ENCODE measurements around the gene MAP3K7. TPM values are rescaled to one million over a fixed set of nuclear protein-coding genes. Genes with fewer than 3 reads are reported as not detected.

The MAP3K7 gene
- total and polyA plus RNA-seq, 2 experiments from 2014 or later: 32.9 to 36.9 TPM

DNA sequence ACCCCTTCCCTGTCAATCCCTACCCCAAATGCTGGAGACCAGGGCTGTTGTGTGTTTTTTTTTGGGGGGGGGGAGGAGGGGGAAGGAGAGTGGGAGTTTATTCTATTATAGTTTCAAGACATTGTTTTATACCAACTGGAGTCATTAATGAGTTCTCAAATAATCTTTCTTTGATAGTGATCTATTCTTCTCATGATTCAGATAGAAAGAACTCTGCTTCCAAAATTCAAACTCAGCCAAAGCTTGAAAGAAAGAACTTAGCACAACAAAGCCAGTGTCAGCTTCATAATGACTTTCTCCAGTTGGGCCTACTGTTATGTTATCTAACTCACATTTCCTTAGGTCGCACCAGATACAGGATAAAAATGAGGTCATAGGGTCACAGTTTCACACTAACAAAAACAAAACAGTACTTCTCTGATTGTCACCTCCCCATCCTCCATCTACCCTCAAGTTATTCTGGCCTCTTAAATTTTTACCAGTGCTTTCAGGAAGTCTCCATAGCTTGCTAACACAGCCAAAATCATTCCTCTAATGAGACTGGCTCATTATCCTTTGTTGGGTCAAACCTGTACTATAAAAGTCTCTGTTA is 19.0 kb upstream of the MAP3K7 start:
- in situ Hi-C loops (cut with MboI): no loop called here
- 21 to 30% methylated on average over 1 of the region's 1 CpG for WGBS, 2 experiments (ENCODE audit: low coverage in 1 of 2, low lambda C conversion rate in 2 of 2, missing lambda C conversion rate in 2 of 2)
- no peak for DNase-seq
- no peaks in the 10 kb centered on the region for H3K79me2 ChIP-seq (ENCODE audit: insufficient read depth)
- H3K4me3 ChIP-seq: no peak overlapping the region
- no peaks in the 10 kb centered on the region for H3K36me3 ChIP-seq (ENCODE audit: low read depth)
- H4K20me1 ChIP-seq (ENCODE audit: insufficient read depth): no peaks in the 10 kb centered on the region
- H3F3A ChIP-seq (ENCODE audit: insufficient read depth): peaks cover 9% of the 10 kb centered on the region; the same call in 1 of the 2 replicates
- H3K9ac ChIP-seq: no peak overlapping the region
- no peak overlapping the region for H2AFZ ChIP-seq
- H3K4me2 ChIP-seq (ENCODE audit: unreplicated experiment): no peak overlapping the region
- peaks cover 24% of the 10 kb centered on the region for H3K27me3 ChIP-seq (replicated peaks; ENCODE audit: insufficient read depth)
- no peaks in the 10 kb centered on the region for H3K9me2 ChIP-seq (ENCODE audit: insufficient read depth)
- no peaks in the 10 kb centered on the region for H3K9me3 ChIP-seq (ENCODE audit: low read depth)
- no peaks in the 10 kb centered on the region for H3K4me1 ChIP-seq (ENCODE audit: insufficient read depth)
- TF ChIP-seq EZH2 (IDR thresholded peaks at IDR 0.05; ENCODE audit: insufficient read depth, poor library complexity, severe bottlenecking) (no peak), EZH2phosphoT487 (IDR thresholded peaks at IDR 0.05; ENCODE audit: insufficient read depth, low read depth) (no peak)
- H3K27ac ChIP-seq: no peak overlapping the region

DNA sequence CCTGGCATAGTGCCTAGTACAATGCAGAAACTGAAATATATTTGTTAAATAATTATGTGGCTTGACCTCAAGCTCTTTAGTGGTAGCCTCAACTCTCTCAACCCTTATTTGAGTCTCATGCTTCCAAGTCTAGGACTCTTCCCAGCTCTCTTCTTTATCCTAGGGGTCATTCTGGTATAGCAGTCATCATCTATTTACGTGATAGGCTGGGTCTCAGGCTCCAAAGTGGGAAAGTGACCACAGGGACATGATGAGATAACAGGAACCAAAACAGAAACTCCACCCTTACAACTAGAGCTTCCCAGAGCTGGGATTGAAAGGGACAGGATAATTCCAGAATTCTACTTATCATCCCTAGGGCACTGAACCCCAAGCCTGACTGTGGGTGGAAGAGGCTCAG is 17.7 kb upstream of the MAP3K7 start:
- no peak overlapping the region for H3K4me2 ChIP-seq (ENCODE audit: unreplicated experiment)
- H3K4me1 ChIP-seq (ENCODE audit: insufficient read depth): no peaks in the 10 kb centered on the region
- H3K9me3 ChIP-seq (ENCODE audit: low read depth): no peaks in the 10 kb centered on the region
- in situ Hi-C loops (cut with MboI): no loop called here
- H3K9me2 ChIP-seq (ENCODE audit: insufficient read depth): no peaks in the 10 kb centered on the region
- H3K27me3 ChIP-seq (replicated peaks; ENCODE audit: insufficient read depth): peaks cover 24% of the 10 kb centered on the region
- H3K9ac ChIP-seq: no peak overlapping the region
- H2AFZ ChIP-seq: no peak overlapping the region
- H3K27ac ChIP-seq: no peak overlapping the region
- no peaks in the 10 kb centered on the region for H4K20me1 ChIP-seq (ENCODE audit: insufficient read depth)
- no peaks in the 10 kb centered on the region for H3K36me3 ChIP-seq (ENCODE audit: low read depth)
- H3F3A ChIP-seq (ENCODE audit: insufficient read depth): no peaks in the 10 kb centered on the region
- no peak overlapping the region for H3K4me3 ChIP-seq
- DNase-seq: no peak
- 0 to 8% methylated on average over 1 of the region's 1 CpG for WGBS, 2 experiments (ENCODE audit: low coverage in 1 of 2, low lambda C conversion rate in 2 of 2, missing lambda C conversion rate in 2 of 2)
- H3K79me2 ChIP-seq (ENCODE audit: insufficient read depth): no peaks in the 10 kb centered on the region
- TF ChIP-seq EZH2 (IDR thresholded peaks at IDR 0.05; ENCODE audit: insufficient read depth, poor library complexity, severe bottlenecking) (no peak), EZH2phosphoT487 (IDR thresholded peaks at IDR 0.05; ENCODE audit: insufficient read depth, low read depth) (no peak)

GRCh38 chr6:90599151-90599550 is 12.3 kb upstream of the MAP3K7 start:
- in situ Hi-C loops (cut with MboI): no loop called here
- Histone ChIP-seq H3K9me2 (ENCODE audit: insufficient read depth) (no peaks in the 10 kb centered on the region), H3K9ac (no peak overlapping the region), H3K27ac (no peak overlapping the region), H3K27me3 (replicated peaks; ENCODE audit: insufficient read depth) (peaks cover 10% of the 10 kb centered on the region), H3K4me1 (ENCODE audit: insufficient read depth) (no peaks in the 10 kb centered on the region), H3K4me3 (no peak overlapping the region), H3F3A (ENCODE audit: insufficient read depth) (no peaks in the 10 kb centered on the region), H3K4me2 (ENCODE audit: unreplicated experiment) (no peak overlapping the region), H3K9me3 (ENCODE audit: low read depth) (no peaks in the 10 kb centered on the region), H3K79me2 (ENCODE audit: insufficient read depth) (no peaks in the 10 kb centered on the region), H3K36me3 (ENCODE audit: low read depth) (no peaks in the 10 kb centered on the region), H4K20me1 (ENCODE audit: insufficient read depth) (no peaks in the 10 kb centered on the region), H2AFZ (no peak overlapping the region)
- 54 to 63% methylated on average over 4 of the region's 4 CpGs for WGBS, 2 experiments (ENCODE audit: low coverage in 1 of 2, low lambda C conversion rate in 2 of 2, missing lambda C conversion rate in 2 of 2)
- DNase-seq: no peak
- TF ChIP-seq EZH2 (IDR thresholded peaks at IDR 0.05; ENCODE audit: insufficient read depth, poor library complexity, severe bottlenecking) (no peak), EZH2phosphoT487 (IDR thresholded peaks at IDR 0.05; ENCODE audit: insufficient read depth, low read depth) (no peak)

DNA sequence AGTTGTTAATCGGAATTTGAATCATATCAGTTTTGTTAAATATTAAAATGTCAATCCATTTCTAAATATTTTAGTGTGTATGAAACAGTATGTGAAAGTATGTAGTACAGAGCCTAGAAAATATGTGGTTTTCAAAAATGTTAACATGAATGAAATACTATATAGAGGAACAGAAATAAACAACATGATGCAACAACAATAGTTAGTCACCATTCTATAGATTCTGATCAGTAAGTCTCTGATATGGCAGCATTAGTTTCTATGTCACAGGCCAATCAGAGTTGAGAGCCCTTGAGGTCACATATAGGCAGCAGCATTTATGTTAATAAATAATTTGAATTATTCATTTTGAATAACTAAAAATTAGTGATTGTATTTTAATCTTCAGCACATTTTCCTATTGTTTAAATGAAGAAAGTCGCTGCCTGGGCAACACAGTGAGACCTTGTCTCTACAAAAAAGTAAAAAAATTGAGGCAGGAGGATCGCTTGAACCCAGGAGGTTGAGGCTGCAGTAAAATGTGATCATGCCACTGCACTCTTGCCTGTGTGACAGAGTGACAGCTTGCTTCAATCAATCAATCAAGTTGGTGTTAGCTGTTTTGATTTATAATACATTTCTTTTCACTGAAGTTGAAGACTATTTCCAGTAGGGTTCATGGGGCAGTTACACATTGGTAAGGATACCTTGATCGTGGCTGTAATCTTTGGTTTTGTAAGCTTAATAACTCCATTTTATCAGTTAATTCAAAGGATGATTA is 11.5 kb upstream of the MAP3K7 start:
- H3K27me3 ChIP-seq (replicated peaks; ENCODE audit: insufficient read depth): peaks cover 10% of the 10 kb centered on the region
- H3K79me2 ChIP-seq (ENCODE audit: insufficient read depth): no peaks in the 10 kb centered on the region
- H3K4me1 ChIP-seq (ENCODE audit: insufficient read depth): no peaks in the 10 kb centered on the region
- 33% methylated on average over 4 of the region's 4 CpGs for WGBS, 2 experiments (ENCODE audit: low coverage in 1 of 2, low lambda C conversion rate in 2 of 2, missing lambda C conversion rate in 2 of 2)
- no peak overlapping the region for H3K4me3 ChIP-seq
- in situ Hi-C loops (cut with MboI): no loop called here
- H3K9ac ChIP-seq: no peak overlapping the region
- H3K36me3 ChIP-seq (ENCODE audit: low read depth): no peaks in the 10 kb centered on the region
- H2AFZ ChIP-seq: no peak overlapping the region
- H3K4me2 ChIP-seq (ENCODE audit: unreplicated experiment): no peak overlapping the region
- no peak for TF ChIP-seq EZH2phosphoT487 (IDR thresholded peaks at IDR 0.05; ENCODE audit: insufficient read depth, low read depth)
- no peak for TF ChIP-seq EZH2 (IDR thresholded peaks at IDR 0.05; ENCODE audit: insufficient read depth, poor library complexity, severe bottlenecking)
- no peaks in the 10 kb centered on the region for H3K9me3 ChIP-seq (ENCODE audit: low read depth)
- H4K20me1 ChIP-seq (ENCODE audit: insufficient read depth): no peaks in the 10 kb centered on the region
- no peaks in the 10 kb centered on the region for H3K9me2 ChIP-seq (ENCODE audit: insufficient read depth)
- no peaks in the 10 kb centered on the region for H3F3A ChIP-seq (ENCODE audit: insufficient read depth)
- no peak overlapping the region for H3K27ac ChIP-seq
- DNase-seq: no peak
